CD4-positive, alpha-beta T cell (primary cell): ENCODE measurements around the gene FNDC1. TPM values are rescaled to one million over a fixed set of nuclear protein-coding genes. Genes with fewer than 3 reads are reported as not detected.

Source experiments
- ATAC-seq: fragments of 200-7000 bp; cut with Tn5 transposase; one replicate; pipeline ENCODE4 v1.10.0; 2022; ENCODE audit warnings: mild to moderate bottlenecking; ENCODE audit not compliant: poor library complexity
- CTCF ChIA-PET: fragments of 350-600 bp; sonication (Branson Sonifier 250); formaldehyde crosslinking; loops from one replicate; lab custom pipeline; 2021; ENCODE audit warnings: antibody characterized with exemption, inconsistent platforms; lab: Charles Lee
- POLR2A ChIA-PET: fragments of 350-600 bp; sonication (Branson Sonifier 250); formaldehyde crosslinking; loops from one replicate; lab custom pipeline; 2021; ENCODE audit warnings: antibody characterized with exemption, inconsistent platforms; lab: Charles Lee
- DNase-seq, 14 experiments: peaks; one replicate each; pipeline ENCODE4 v3.0.0-alpha.2; 2013 to 2020; ENCODE audit warnings: mixed read lengths in 2 of 14
- H3K27ac ChIP-seq, 2 donors: one replicate each; pipeline versions ENCODE4 v1.5.1 to v1.7.0; 2013; ENCODE audit warnings: low read length in 2 of 2, low read depth in 1 of 2, mild to moderate bottlenecking in 1 of 2
- H3K27me3 ChIP-seq, 2 experiments: 1 replicate in 1 of 2; 2 replicates in 1 of 2; pipeline versions ENCODE4 v1.6.1 to v1.7.0; 2013; ENCODE audit warnings: low read length in 2 of 2, control low read depth in 1 of 2, mild to moderate bottlenecking in 1 of 2, moderate library complexity in 1 of 2; ENCODE audit not compliant: insufficient read depth in 2 of 2, control insufficient read depth in 1 of 2
- H3K36me3 ChIP-seq: one replicate; pipeline ENCODE4 v1.6.1; 2013; ENCODE audit warnings: low read length, control low read depth; ENCODE audit not compliant: insufficient read depth
- H3K4me1 ChIP-seq: one replicate; pipeline ENCODE4 v1.6.1; 2013; ENCODE audit warnings: low read length, control low read depth; ENCODE audit not compliant: insufficient read depth
- H3K4me3 ChIP-seq: one replicate; pipeline ENCODE4 v1.5.1; 2013; ENCODE audit warnings: mild to moderate bottlenecking, low read length, moderate library complexity
- H3K9me3 ChIP-seq, 2 experiments: 1 replicate in 1 of 2; 2 replicates in 1 of 2; pipeline versions ENCODE4 v1.6.1 to v1.7.0; 2013; ENCODE audit warnings: low read length in 2 of 2, mild to moderate bottlenecking in 2 of 2, control low read depth in 1 of 2, moderate library complexity in 1 of 2; ENCODE audit not compliant: control insufficient read depth in 1 of 2, insufficient read depth in 1 of 2
- H3K27ac Mint-ChIP-seq: one replicate; pipeline ENCODE4 v1.8.0; 2020; ENCODE audit warnings: mixed read lengths
- H3K27me3 Mint-ChIP-seq: one replicate; pipeline ENCODE4 v1.8.0; 2021; ENCODE audit warnings: mixed read lengths
- H3K36me3 Mint-ChIP-seq: one replicate; pipeline ENCODE4 v1.8.0; 2021; ENCODE audit warnings: low read depth, mixed read lengths
- H3K4me1 Mint-ChIP-seq: one replicate; pipeline ENCODE4 v1.8.0; 2021; ENCODE audit warnings: low read depth, mixed read lengths
- H3K4me3 Mint-ChIP-seq: one replicate; pipeline ENCODE4 v1.8.0; 2020; ENCODE audit warnings: mild to moderate bottlenecking, mixed read lengths
- H3K9me3 Mint-ChIP-seq: one replicate; pipeline ENCODE4 v1.8.0; 2020; ENCODE audit warnings: mixed read lengths
- intact Hi-C, 2 experiments: fragments of 100-400 bp; cut with DNase I in 1 of 2; cut with micrococcal nuclease in 1 of 2; formaldehyde crosslinking; loops; one replicate each; pipeline versions ENCODE4 v1.15.1 to v1.9.0; 2023 to 2025; cut with DNase I, micrococcal nuclease
- total RNA-seq, 174 experiments: library from RNA in 2 of 174; stranded (reverse) in 2 of 174; gene quantifications; one replicate each; pipeline ENCODE4 v1.2.3 and lab custom pipeline; 2021 to 2026
- TF ChIP-seq, protein P1 (sequence below): fragments of 200-600 bp; IDR thresholded peaks from one replicate; pipeline ENCODE4 v1.8.0; 2022; ENCODE audit warnings: antibody characterized with exemption, mild to moderate bottlenecking

The FNDC1 gene
- total RNA-seq, 2 experiments from 2014 or later = not detected

DNA sequence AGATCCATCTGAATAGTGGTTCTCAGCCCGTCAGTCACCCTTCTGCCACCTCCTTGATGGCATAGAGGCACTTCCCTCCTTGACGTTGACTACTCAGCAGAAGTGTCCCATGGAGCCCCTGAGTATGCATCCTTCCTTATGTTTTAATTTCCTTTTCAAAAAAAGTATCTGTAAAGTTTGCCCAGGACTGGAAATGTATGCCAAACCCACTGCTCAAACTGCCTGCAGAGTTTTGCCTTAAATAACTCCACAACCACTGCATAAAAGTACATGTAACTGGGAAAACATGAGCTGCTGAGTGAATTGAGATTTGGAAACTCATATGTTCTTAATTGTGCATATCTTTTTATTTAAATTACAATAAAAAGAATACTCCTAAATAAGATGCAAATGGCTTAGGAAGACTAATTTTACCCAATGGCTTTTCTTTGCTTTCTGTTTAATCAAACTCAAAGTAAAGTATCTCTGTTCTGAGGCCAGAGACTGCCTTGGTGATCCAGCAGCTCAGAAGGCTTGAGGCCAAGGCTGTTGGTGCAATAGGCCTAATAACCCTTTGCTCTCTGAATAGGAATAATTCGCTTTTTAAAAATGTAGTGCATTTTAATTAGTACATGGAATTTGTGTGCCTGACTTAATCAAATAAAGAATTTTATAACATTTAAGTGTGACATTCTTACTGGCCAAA is 90.4 kb downstream of the FNDC1 start:
- H3K27ac ChIP-seq = no peak overlapping the region
- no peak for ATAC-seq
- H3K9me3 ChIP-seq = no peaks in the 10 kb centered on the region
- H3K27me3 ChIP-seq = no peaks in the 10 kb centered on the region
- TF ChIP-seq, protein P1, sequence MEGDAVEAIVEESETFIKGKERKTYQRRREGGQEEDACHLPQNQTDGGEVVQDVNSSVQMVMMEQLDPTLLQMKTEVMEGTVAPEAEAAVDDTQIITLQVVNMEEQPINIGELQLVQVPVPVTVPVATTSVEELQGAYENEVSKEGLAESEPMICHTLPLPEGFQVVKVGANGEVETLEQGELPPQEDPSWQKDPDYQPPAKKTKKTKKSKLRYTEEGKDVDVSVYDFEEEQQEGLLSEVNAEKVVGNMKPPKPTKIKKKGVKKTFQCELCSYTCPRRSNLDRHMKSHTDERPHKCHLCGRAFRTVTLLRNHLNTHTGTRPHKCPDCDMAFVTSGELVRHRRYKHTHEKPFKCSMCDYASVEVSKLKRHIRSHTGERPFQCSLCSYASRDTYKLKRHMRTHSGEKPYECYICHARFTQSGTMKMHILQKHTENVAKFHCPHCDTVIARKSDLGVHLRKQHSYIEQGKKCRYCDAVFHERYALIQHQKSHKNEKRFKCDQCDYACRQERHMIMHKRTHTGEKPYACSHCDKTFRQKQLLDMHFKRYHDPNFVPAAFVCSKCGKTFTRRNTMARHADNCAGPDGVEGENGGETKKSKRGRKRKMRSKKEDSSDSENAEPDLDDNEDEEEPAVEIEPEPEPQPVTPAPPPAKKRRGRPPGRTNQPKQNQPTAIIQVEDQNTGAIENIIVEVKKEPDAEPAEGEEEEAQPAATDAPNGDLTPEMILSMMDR = no peak
- no peaks in the 10 kb centered on the region for H3K36me3 ChIP-seq
- ChIA-PET POLR2A (no interaction called here), CTCF (no interaction called here)
- Mint-ChIP-seq H3K36me3 (no peaks in the 10 kb centered on the region), H3K9me3 (no peaks in the 10 kb centered on the region), H3K4me1 (no peaks in the 10 kb centered on the region), H3K27me3 (peaks cover 16% of the 10 kb centered on the region), H3K4me3 (no peak overlapping the region), H3K27ac (no peak overlapping the region)
- intact Hi-C loops = loop anchor here in 1 of 2 experiments (10.0 kb wide), 1 partner anchor 685 kb away; no protein-coding TSS in a partner anchor
- no peaks in the 10 kb centered on the region for H3K4me1 ChIP-seq
- no peak for DNase-seq
- no peak overlapping the region for H3K4me3 ChIP-seq

DNA sequence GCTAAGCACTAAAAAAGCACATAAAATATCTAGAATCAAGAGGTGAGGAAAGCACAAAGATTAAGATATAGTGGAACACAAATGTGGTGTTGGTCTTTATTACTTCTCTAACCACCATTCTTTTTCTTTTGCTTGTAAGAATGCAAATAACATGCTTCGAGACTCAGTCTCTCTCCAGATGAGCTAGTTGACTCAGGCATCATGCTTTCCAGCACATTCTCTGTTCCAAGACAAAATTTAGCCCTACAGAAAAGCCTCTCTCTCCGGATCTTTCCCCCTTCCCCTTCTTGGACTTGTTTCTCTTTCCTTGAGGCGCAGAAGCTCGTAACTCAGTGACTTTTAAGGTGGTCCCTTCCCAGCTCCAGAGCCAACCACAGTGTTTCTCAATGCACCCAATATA is 91.0 kb downstream of the FNDC1 start:
- TF ChIP-seq, protein P1 = no peak

GRCh38 chr6:159261995-159262394 is 92.8 kb downstream of the FNDC1 start:
- ChIA-PET CTCF (interaction anchor here (1.1 kb wide), 1 partner anchor 9 kb away, joined by 3 read pairs; no protein-coding TSS in a partner anchor), POLR2A (no interaction called here)
- H3K36me3 ChIP-seq = no peaks in the 10 kb centered on the region
- TF ChIP-seq, protein P1 = no peak
- Mint-ChIP-seq H3K9me3 (no peaks in the 10 kb centered on the region), H3K27me3 (peaks cover 10% of the 10 kb centered on the region), H3K4me3 (no peak overlapping the region), H3K4me1 (no peaks in the 10 kb centered on the region), H3K27ac (no peak overlapping the region), H3K36me3 (no peaks in the 10 kb centered on the region)
- H3K4me3 ChIP-seq = no peak overlapping the region
- intact Hi-C loops = no loop called here
- DNase-seq (no peak), ATAC-seq (no peak)
- H3K27me3 ChIP-seq = no peaks in the 10 kb centered on the region
- H3K4me1 ChIP-seq = no peaks in the 10 kb centered on the region
- no peaks in the 10 kb centered on the region for H3K9me3 ChIP-seq
- H3K27ac ChIP-seq = no peak overlapping the region

More for the DNA sequence above, 91.0 kb downstream of the FNDC1 start:
- POLR2A ChIA-PET = no interaction called here
- H3K4me3 ChIP-seq = no peak overlapping the region
- DNase-seq (no peak), ATAC-seq (no peak)
- H3K27me3 ChIP-seq = no peaks in the 10 kb centered on the region
- Mint-ChIP-seq H3K27me3 (peaks cover 9% of the 10 kb centered on the region), H3K9me3 (no peaks in the 10 kb centered on the region), H3K36me3 (no peaks in the 10 kb centered on the region), H3K4me3 (no peak overlapping the region), H3K27ac (no peak overlapping the region), H3K4me1 (no peaks in the 10 kb centered on the region)
- H3K27ac ChIP-seq = no peak overlapping the region
- H3K4me1 ChIP-seq = no peaks in the 10 kb centered on the region
- no peaks in the 10 kb centered on the region for H3K9me3 ChIP-seq
- CTCF ChIA-PET = no interaction called here
- intact Hi-C loops = no loop called here
- no peaks in the 10 kb centered on the region for H3K36me3 ChIP-seq
